H54 (cell line): ENCODE data around the gene ZNF664.

Experiments
- DNase-seq: peaks from one replicate; pipeline ENCODE4 v3.0.0; 2011; ENCODE audit warnings: low spot score, mixed read lengths; ENCODE audit not compliant: insufficient read length
- FAIRE-seq: peaks from 3 replicates; lab custom pipeline; 2011; peaks lifted over from hg19 to GRCh38; lab: Jason Lieb, UNC
- POLR2A ChIP-seq: IDR thresholded peaks from 2 replicates; pipeline ENCODE4 v1.6.1; 2011; ENCODE audit warnings: low read depth, mild to moderate bottlenecking, low read length

Gene ZNF664

DNA sequence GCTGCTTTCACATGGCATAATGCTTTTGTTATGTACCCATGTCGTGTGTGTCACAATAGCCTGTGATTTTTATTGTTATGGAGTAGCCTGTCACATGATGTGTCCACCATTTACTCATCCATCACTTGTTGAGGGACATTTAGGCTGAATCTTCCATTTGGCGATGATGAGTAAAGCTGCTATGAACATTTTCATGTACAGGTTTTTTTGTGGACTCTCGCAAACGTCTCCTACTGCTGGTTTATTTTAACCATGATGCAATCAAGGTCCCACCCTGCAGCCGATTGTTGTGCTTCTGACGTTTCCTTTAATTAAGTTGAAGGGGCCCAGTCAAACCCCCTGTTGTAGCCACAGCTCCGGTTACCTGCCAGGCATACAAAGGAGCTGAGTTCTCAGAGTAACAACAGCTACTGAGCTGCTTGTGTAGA is 63.2 kb downstream of the ZNF664 start:
- DNase-seq (no peak), FAIRE-seq (no peak)
- TF ChIP-seq POLR2A = no peak

DNA sequence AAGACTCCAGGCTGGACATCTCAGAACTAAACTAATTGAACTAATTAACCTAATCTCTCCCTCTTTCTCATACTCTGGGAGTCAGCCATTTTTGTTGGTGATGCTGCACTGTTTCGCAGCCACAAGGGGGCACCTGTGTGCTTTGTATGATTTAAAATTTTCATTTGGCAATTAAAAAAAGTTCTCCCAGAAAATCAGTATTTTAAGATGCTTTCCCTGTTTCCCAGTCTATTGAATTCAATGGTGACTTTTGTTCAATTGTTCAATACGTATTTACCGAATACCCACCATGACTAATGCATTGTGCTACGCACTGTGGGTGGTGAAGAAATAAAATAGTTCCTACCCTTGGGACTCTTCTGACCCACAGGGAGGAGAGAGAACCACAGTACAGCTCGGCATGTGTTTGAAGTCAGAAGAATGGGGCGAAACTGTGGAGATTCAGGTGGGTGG is 63.7 kb downstream of the ZNF664 start:
- FAIRE-seq (peak; percentile 45), DNase-seq (peak; percentile 42)
- no peak for TF ChIP-seq POLR2A

DNA sequence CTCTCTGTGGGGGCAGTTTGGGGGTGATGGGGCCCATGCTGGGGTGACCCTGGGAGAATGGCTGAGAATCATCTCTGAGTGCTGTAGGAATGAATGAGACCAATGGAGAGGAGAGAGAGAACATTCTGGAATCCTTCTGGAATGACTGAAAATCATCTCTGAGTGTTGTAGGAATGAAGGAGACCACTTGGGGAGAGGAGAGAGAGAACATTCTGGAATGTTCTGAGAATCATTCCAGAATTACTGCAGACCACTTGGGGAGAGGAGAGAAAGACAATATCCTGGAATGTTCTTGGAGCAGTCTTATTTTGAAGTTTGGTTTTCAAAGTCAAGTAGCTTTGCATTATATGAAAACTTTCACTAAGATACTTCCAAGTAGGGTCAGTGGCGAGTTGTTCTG is 64.3 kb downstream of the ZNF664 start:
- no peak for TF ChIP-seq POLR2A
- no peak for FAIRE-seq
- DNase-seq = no peak

DNA sequence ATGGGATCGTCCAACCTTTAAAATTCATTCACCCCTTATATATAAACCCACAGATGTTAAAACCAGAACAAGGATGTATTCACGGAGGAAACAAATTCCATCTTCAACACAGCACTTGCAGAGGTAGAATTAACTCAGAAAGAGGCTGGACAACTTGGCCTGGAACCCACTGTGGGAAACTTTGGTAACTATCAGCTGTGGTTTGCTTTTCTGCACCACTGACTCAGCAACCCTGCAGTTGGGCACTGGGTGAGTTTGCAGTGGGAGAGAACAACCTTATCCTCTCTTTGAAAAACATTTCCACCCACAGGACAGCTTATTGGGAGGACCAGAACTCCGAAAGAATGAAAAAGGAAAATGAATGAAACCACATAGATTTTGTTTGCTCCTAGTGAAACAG is 66.3 kb downstream of the ZNF664 start:
- TF ChIP-seq POLR2A = no peak
- FAIRE-seq = peak; percentile 20
- no peak for DNase-seq

DNA sequence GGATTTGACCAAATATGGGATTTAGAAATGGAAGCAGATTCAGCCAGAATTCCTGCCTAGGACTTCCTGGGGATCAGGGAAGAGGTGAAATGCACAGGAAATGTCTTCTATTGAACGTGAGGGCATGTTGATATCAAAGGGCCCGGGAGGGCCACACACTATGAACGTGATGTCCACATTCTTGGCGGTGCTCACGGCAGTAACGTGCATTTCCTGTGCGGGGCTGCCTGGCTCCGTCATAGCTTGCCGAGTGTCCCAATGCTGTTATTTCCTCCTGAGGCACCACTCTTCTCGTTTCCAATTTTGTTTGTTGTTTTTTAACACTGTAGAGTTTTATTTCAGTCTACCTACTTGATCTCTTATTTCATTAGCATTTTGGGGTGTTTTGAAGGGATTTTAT is 67.3 kb downstream of the ZNF664 start:
- DNase-seq (no peak), FAIRE-seq (no peak)
- TF ChIP-seq POLR2A = no peak

DNA sequence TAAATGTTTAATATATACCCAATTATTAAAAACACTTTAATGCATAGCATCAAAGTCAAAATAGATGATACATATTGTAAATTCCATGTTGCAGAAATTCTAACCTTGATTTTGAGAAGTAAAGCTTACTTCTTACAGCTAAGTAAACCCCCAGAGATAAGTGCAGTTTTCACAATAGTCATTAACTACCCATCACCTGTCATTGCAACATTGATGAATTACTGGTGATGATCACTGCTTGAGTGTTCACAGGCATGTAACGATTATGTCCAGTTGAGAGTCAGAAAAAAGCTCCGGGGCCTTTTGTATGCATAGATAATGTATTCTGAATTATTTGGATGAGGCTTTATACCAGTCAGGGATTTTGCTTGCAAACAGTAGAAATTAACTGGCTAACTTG is 67.7 kb downstream of the ZNF664 start:
- no peak for FAIRE-seq
- no peak for DNase-seq
- TF ChIP-seq POLR2A = no peak

DNA sequence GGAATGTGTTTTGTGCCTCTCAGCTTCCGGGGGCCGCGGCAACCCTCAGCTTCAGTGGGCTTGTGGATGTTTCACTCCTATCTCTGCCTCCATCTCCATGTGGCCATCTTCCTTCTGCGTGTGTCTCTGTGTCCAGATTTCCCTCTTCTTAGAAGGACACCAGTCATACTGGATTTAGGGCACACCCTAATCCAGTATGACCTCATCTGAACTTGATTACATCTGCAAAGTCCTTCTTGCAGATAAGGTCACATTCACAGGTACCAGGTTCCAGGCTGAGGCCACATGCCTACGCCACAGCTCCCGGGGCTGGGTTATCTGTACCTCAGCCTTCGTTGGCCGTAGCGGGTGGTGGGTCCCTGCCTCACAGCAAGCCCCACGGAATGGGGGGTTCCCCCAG is 68.9 kb downstream of the ZNF664 start:
- DNase-seq (no peak), FAIRE-seq (no peak)
- TF ChIP-seq POLR2A = no peak

DNA sequence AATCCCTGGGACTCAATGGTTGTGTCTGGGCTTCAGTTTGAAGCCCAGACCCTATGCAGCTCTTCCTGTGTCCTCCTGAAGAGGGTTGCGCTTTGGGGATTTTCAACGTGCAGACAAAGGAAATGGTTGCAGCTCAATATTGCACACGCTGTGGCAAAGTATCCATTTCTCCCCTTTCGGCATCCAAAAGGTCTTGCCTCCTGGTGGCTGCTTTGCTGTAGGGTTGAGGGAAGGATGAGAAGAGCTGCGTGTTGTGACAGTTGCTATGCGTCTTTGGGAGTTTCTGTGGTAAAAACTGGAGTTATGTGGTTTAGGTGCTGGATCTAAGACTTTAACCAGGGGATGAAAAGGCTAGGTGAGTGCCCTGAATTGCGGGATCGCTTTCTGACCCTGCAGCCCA is 71.0 kb downstream of the ZNF664 start:
- FAIRE-seq (no peak), DNase-seq (no peak)
- no peak for TF ChIP-seq POLR2A

DNA sequence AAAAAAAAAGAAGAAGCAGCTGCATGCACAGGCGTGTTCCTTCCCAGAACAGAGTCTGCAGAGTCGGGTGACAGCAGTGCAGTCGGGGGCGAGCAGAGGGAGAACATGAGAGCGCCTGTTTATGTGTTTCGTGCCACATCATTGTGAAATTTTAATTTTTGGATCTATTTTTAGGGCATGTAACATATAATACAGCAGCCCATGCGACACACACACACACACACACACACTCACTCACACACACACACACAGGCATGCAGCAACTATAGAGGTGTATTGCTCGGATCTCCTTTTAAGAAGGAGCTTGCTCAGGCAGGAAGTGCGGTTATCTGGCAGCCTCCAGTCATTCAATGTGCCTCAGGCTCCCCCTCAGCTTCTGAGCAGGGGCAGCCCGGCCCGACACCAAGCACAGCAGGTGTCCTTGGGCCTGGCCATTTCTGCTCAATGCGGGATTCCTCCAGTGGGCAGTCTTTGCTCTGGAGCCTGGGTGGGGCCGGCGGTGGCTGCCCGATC is 71.8 kb downstream of the ZNF664 start:
- no peak for DNase-seq
- FAIRE-seq = no peak
- TF ChIP-seq POLR2A = no peak

DNA sequence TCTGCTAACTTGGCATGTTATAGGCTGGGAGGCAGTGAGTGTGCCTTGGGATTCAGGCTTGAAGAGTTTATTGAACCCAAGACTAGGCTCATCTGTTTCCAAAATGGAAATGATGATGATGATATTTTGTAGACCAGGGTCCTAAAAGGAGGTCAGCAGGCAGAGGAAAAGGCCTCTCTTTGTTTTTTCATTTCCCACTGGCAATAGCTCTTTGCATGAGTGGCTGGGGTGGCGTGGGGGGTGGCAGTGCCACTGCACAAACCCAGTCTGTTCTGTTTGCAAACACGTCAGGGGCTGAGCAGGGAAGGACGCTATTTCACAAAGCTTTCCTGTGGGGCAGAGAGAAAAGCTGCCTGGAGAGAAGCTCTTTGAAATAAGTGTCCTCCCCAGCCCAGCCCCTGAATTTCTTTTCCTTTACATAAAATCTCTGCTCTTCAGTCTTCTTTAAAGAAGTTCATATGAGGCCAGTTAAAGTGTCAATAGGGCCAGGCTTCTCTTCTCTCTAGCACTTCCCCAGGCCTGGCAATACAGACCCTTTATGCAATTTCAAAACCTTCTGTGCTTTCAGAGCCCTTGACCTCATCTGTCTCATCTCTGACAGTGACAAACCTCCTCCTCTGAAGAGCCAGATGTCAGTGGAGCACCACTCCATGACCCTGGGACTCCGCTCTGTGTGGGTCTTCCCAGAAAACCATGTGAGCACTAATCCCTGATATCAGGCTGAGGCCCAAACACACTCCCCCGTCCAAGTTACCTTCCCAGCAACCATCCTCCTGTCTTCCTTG is 72.8 kb downstream of the ZNF664 start:
- FAIRE-seq = no peak
- TF ChIP-seq POLR2A = no peak

DNA sequence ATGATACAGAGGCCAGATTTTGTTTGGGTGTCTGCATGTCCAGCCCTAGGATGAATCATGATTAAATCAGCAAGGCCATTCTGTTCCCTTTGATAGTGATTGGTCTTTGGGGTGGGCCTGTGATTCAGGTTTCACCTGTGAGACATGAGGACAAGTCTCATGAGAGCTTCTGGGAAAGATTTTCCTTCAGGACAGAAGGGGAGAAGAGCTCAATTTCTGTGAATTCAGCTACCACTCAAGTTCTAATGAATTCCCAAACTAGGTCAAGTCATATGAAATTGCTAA is 73.4 kb downstream of the ZNF664 start:
- DNase-seq (no peak), FAIRE-seq (no peak)
- no peak for TF ChIP-seq POLR2A

More for the DNA sequence above, 72.8 kb downstream of the ZNF664 start:
- no peak for DNase-seq

DNA sequence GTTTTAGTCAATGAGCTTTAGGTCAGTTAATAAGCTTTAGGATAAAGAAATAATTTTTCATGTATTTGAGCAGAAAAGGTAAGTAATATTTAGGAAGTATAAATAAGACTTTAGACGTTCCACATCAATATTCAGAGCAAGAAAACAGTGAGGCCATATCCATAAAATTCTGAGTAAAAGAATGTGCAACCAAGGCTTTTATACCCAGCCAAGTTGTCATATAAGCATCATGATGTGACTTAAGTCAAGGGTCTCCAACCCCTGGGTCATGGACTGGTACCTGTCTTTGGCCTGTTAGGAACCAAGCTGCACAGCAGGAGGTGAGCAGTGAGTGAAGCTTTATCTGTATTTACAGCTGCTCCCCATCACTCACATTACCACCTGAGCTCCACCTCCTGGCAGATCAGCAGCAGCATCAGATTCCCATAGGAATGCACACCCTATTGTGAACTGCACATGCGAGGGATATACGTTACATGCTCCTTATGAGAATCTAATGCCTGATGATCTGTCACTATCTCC is 74.1 kb downstream of the ZNF664 start:
- no peak for DNase-seq
- TF ChIP-seq POLR2A = no peak
- no peak for FAIRE-seq

DNA sequence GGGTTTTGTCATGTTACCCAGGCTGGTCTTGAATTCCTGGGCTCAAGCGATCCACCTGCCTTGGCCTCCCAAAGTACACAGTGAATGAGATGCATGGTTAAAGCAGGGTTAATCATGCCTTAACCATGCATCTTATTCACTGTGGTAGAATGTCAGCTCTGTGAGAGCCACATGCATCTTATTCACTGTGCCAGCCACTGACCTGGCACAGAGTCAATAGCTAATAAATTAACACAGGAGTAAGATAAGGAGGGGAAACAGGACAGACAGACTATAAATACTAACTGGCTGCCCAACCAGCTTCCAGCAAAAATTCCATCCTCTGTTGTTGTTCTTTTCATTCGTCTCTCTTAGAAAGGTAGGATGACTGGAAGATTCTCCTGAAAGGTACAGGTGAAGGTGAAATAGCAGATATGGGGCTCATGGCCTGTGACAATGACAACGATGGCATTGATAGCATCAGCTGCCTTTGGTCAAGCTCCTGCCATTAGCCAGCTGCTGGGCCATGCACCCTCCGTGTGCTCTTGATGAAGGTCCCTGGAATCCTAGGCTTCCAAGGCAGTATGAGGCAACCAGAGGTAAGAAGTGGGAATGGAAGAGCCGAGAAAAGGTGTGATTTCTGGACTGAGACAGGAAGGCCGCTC is 76.6 kb downstream of the ZNF664 start:
- TF ChIP-seq POLR2A = no peak
- FAIRE-seq (no peak), DNase-seq (no peak)

DNA sequence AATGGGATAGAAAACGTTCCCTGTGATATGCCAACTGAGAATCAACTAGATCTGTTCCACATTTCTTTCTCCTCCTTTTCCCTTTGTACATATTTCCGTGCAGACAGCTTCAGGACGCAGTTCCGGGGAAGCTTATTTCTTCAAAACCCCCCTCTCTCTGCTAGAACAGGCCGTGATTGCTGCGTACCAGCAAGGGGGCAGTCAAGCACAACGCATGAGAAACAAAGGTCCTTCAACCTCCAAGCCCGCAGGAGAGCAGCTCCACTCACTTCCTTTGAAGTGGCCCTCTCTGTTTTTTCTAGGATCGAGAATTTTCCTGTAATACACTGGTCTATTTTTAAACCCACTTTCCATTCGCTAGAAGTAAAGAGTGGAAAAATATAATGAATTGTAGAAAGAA is 80.8 kb downstream of the ZNF664 start:
- FAIRE-seq (no peak), DNase-seq (no peak)
- no peak for TF ChIP-seq POLR2A

DNA sequence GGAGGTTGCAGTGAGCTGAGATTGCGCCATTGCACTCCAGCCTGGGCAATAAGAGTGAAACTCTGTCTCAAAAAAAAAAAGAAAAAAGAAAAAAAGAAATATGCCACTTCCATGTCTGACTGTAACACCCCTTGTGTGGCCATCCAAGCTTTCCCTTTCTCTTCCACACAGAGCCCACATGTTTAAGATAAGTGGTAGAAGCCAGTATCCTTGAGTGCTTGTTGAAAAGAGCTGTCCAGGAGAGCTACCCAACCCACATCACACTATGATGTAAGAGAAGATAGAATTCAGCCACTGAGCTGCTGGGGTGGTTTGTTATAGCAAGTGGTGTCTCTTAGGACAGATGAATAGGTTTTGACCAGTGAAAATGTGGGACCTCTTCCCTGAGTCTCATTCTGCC is 82.1 kb downstream of the ZNF664 start:
- no peak for TF ChIP-seq POLR2A
- DNase-seq (no peak), FAIRE-seq (no peak)

DNA sequence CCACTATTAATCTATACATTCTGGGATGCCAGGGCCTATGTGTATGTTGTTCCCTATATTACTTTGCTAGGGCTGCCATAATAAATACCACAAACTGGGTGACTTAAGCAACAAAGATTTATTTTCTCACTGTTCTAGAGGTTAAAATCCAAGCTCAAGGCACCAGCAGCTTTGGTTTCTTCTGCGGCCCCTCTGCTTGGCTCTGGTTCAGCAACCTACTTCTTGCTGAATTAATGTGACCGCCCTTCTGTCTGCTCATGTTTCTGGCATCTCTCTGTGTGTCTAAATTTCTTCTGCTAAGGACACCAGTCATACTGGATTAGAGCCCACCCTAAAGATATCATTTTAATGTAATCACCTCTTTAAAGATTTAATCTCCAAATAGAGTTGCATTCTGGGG is 84.7 kb downstream of the ZNF664 start:
- no peak for DNase-seq
- TF ChIP-seq POLR2A = no peak
- FAIRE-seq = no peak
